Measurements from ENCODE around the gene ACO2.

DNA sequence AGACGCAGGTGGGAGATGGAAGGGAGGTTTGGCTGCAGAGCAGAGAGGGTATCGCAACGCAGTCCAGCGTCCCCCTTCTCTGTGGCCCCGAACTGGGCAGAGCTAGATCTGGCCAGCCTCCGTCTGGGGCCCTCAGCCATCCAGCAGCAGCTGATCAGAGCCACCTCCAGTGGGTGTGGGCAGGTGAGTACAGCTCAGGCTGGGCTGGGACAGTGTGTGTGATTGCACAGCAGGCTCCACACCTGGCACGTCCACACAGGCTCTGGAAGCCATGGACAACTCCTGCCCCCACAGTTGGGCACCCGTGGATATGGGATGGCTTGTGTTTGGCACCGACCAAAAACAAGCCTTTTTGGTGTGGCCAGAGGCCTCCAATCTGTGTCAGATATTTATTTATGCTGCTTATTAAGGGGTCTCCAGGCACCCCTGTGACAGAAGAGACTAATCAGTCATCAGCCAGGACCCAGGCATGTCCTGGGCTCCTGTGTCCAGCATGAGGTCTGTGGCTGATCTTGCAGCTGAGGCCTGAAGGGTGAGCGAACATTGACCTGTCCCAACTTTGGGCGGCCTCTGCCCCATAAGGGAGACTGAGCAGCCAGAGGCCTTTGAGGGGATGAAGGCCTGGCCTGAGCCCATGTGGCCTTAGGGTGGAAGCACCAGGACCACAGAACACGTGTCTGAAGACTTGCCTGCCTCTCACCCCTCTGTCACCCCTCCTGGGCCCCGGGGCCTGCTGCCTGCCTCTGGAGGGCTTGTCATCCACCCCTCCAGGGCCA is 56.7 kb downstream of the ACO2 start:
- TF ChIP-seq, protein P1, sequence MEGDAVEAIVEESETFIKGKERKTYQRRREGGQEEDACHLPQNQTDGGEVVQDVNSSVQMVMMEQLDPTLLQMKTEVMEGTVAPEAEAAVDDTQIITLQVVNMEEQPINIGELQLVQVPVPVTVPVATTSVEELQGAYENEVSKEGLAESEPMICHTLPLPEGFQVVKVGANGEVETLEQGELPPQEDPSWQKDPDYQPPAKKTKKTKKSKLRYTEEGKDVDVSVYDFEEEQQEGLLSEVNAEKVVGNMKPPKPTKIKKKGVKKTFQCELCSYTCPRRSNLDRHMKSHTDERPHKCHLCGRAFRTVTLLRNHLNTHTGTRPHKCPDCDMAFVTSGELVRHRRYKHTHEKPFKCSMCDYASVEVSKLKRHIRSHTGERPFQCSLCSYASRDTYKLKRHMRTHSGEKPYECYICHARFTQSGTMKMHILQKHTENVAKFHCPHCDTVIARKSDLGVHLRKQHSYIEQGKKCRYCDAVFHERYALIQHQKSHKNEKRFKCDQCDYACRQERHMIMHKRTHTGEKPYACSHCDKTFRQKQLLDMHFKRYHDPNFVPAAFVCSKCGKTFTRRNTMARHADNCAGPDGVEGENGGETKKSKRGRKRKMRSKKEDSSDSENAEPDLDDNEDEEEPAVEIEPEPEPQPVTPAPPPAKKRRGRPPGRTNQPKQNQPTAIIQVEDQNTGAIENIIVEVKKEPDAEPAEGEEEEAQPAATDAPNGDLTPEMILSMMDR (conservative IDR thresholded peaks at IDR 0.05) = no peak
- no peak for TF ChIP-seq ZFX (IDR thresholded peaks at IDR 0.05)

Measured in C4-2B (cell line).